22Rv1 (cell line): Measurements from ENCODE around the gene OR1S2.

Experiments used
- H3K27ac ChIP-seq: fragments of 450-650 bp; 2 replicates; pipeline ENCODE4 v1.5.1; 2017
- CTCF ChIP-seq: fragments of 450-650 bp; IDR thresholded peaks from 2 replicates; pipeline ENCODE4 v1.5.1; 2017; ENCODE audit warnings: mild to moderate bottlenecking
- ZFX ChIP-seq: fragments of 450-650 bp; IDR thresholded peaks from 2 replicates; pipeline ENCODE4 v1.6.1; 2017; ENCODE audit warnings: antibody characterized with exemption, borderline replicate concordance

Gene OR1S2

DNA sequence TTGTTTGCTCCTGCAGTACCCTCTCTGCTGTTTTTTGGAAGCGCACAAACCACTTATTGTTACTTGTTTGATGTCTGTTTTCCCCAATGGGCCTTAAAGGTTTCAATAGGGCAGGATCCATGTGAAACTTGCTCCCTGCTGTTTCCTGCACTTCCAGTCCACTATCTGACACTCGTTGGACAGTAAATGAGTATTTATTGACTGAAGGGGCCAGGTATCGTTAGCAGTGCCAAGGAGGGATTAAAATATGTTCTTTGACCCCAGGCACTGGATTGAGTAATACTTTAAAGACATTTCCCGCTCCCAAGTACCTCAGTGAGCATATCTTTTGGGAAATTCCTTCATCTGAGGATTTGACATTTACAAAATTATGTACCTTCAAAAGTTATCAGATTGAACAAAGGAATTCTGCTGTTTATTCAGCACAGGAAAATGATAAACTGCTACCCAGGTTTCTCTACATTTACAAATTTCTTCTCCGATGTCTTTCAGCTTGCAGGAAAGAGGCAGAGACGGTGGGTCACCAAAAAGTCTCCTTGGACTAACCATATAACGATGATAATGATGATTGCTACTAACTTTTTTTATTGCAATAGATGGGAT is 38.3 kb downstream of the OR1S2 start:
- no peak for TF ChIP-seq ZFX
- TF ChIP-seq CTCF: no peak
- no peak overlapping the region for H3K27ac ChIP-seq

DNA sequence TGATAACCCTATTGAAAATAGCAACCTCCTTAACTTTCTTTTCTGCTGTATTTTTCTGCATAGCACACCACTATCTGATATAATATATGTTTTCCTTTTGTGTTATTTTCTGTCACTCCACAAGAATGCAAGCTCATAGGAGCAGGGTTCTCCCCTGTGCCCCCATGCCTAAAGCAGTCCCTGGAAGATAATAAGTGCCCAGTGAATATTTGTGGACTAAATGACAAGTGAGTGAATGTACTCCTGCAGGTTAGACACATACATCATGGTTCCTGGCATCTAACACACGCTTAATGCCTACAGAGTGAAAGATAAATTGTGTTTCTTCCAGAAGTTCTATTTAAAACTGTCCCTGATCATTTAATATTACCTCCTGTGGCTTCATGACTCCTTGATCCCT is 39.0 kb downstream of the OR1S2 start:
- no peak for TF ChIP-seq ZFX
- TF ChIP-seq CTCF: no peak
- no peak overlapping the region for H3K27ac ChIP-seq

- TF ChIP-seq CTCF: no peak
- no peak for TF ChIP-seq ZFX
- H3K27ac ChIP-seq: no peak overlapping the region
Observed at GRCh38 chr11:58164389-58164788, 39.6 kb downstream of the OR1S2 start.
